Measurements from ENCODE around the gene ROBO1. TPM values are rescaled to one million over a fixed set of nuclear protein-coding genes. Genes with fewer than 3 reads are reported as not detected.
A peak's percentile ranks its signal among the peaks of the same experiment; 100 is the strongest.

ROBO1 gene
- total RNA-seq, 1 donor from 2014 or later = 71.7 TPM

DNA sequence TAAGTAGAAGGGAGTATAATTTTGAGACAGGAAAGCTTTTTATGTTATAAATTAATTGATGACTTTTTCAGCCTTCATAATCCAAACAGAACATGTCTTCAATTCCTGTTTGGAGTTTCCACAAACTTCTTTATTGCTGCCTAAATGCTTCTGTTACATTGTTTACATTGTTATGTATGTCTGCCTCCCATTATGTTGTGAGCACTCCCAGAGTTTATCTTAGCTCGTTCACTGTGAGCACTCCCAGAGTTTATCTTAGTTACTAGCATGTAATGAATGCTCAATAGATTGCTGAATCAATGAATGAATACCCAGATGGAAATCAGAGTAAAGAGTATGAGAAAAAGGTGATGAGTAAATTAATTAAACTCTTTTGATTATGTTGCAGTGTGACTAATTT lies 1178.0 kb downstream of the ROBO1 start:
- FAIRE-seq = no peak
- H3K27me3 Mint-ChIP-seq (ENCODE audit: low read depth, unreplicated experiment) = no peaks in the 10 kb centered on the region

DNA sequence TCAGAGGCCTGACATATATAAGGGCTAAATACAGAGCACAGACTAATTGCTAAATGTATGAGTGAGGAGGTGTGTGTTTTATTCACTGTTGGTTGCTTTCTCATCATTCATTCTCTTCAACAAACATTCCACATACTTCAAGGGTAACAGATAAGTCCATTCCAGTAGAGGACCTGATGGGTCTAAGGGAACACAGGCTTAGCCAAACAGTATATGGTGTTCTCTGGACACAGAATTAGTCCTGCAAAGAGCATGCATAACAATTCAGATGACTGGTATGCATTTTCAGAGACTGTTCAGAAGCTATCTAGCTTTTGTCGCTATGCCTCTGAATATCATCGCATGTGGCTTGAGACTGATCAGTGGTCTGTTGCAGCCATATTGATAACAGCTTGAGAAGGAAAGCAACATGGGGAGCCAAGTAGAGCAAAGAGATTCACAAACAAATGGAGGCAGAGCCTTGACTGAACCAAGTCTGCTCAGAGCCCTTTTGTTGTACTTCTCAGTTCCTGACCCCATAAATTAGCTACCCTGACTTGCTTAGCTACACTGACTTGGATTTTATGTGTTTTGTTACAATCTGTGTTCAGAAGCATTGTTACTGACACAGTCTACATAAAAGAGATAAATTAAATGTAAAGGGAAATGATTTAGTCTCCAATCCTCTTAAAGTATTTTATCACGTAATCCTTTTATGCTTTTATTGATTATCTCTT lies 1178.7 kb downstream of the ROBO1 start:
- DNase-seq (ENCODE audit: low read depth) = no peak
- Mint-ChIP-seq H3K27ac (ENCODE audit: unreplicated experiment) (no peak overlapping the region), H3K9me3 (ENCODE audit: unreplicated experiment) (peaks cover 1% of the 10 kb centered on the region), H3K4me1 (ENCODE audit: low read depth, unreplicated experiment) (no peaks in the 10 kb centered on the region), H3K36me3 (ENCODE audit: low read depth, unreplicated experiment) (no peaks in the 10 kb centered on the region), H3K4me3 (ENCODE audit: unreplicated experiment) (no peak overlapping the region), H3K27me3 (ENCODE audit: low read depth, unreplicated experiment) (no peaks in the 10 kb centered on the region)
- no peak overlapping the region for H3K27ac ChIP-seq (ENCODE audit: low read depth, low read length)
- no peak overlapping the region for H3K9ac ChIP-seq (ENCODE audit: low read length)
- H3K36me3 ChIP-seq (ENCODE audit: insufficient read depth, low read length) = no peaks in the 10 kb centered on the region
- H3K4me1 ChIP-seq (ENCODE audit: insufficient read depth, low read length) = no peaks in the 10 kb centered on the region
- FAIRE-seq = no peak
- TF ChIP-seq, protein P1, sequence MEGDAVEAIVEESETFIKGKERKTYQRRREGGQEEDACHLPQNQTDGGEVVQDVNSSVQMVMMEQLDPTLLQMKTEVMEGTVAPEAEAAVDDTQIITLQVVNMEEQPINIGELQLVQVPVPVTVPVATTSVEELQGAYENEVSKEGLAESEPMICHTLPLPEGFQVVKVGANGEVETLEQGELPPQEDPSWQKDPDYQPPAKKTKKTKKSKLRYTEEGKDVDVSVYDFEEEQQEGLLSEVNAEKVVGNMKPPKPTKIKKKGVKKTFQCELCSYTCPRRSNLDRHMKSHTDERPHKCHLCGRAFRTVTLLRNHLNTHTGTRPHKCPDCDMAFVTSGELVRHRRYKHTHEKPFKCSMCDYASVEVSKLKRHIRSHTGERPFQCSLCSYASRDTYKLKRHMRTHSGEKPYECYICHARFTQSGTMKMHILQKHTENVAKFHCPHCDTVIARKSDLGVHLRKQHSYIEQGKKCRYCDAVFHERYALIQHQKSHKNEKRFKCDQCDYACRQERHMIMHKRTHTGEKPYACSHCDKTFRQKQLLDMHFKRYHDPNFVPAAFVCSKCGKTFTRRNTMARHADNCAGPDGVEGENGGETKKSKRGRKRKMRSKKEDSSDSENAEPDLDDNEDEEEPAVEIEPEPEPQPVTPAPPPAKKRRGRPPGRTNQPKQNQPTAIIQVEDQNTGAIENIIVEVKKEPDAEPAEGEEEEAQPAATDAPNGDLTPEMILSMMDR (IDR thresholded peaks at IDR 0.05; ENCODE audit: insufficient read depth, low read depth, low read length) = no peak
- no peak for TF ChIP-seq EZH2 (IDR thresholded peaks at IDR 0.05; ENCODE audit: insufficient read depth, low read length)
- H3K4me2 ChIP-seq (ENCODE audit: low read length) = no peak overlapping the region
- H3K79me2 ChIP-seq (ENCODE audit: insufficient read depth, low read length) = no peaks in the 10 kb centered on the region
- no peaks in the 10 kb centered on the region for H4K20me1 ChIP-seq (ENCODE audit: insufficient read depth, low read length)
- no peak overlapping the region for H3K4me3 ChIP-seq (ENCODE audit: insufficient read depth, low read depth, low read length)
- no peaks in the 10 kb centered on the region for H3K27me3 ChIP-seq (ENCODE audit: insufficient read depth, low read length)
- no peaks in the 10 kb centered on the region for H3K9me3 ChIP-seq (ENCODE audit: insufficient read depth, low read depth, low read length)
- no peak overlapping the region for H2AFZ ChIP-seq (ENCODE audit: low read depth, low read length)

More for the DNA sequence above, 1178.0 kb downstream of the ROBO1 start:
- no peaks in the 10 kb centered on the region for H3K4me1 Mint-ChIP-seq (ENCODE audit: low read depth, unreplicated experiment)
- no peak overlapping the region for H3K4me3 Mint-ChIP-seq (ENCODE audit: unreplicated experiment)
- no peak overlapping the region for H3K27ac Mint-ChIP-seq (ENCODE audit: unreplicated experiment)
- no peaks in the 10 kb centered on the region for H3K36me3 ChIP-seq (ENCODE audit: insufficient read depth, low read length)
- no peak overlapping the region for H2AFZ ChIP-seq (ENCODE audit: low read depth, low read length)
- no peaks in the 10 kb centered on the region for H3K36me3 Mint-ChIP-seq (ENCODE audit: low read depth, unreplicated experiment)
- no peak overlapping the region for H3K9ac ChIP-seq (ENCODE audit: low read length)
- H3K27ac ChIP-seq (ENCODE audit: low read depth, low read length) = no peak overlapping the region
- H3K4me3 ChIP-seq (ENCODE audit: insufficient read depth, low read depth, low read length) = no peak overlapping the region
- no peaks in the 10 kb centered on the region for H3K9me3 ChIP-seq (ENCODE audit: insufficient read depth, low read depth, low read length)
- no peaks in the 10 kb centered on the region for H4K20me1 ChIP-seq (ENCODE audit: insufficient read depth, low read length)
- no peaks in the 10 kb centered on the region for H3K4me1 ChIP-seq (ENCODE audit: insufficient read depth, low read length)
- no peak overlapping the region for H3K4me2 ChIP-seq (ENCODE audit: low read length)
- peaks cover 1% of the 10 kb centered on the region for H3K9me3 Mint-ChIP-seq (ENCODE audit: unreplicated experiment)
- no peaks in the 10 kb centered on the region for H3K27me3 ChIP-seq (ENCODE audit: insufficient read depth, low read length)
- TF ChIP-seq EZH2 (IDR thresholded peaks at IDR 0.05; ENCODE audit: insufficient read depth, low read length) = no peak
- TF ChIP-seq, protein P1 (IDR thresholded peaks at IDR 0.05; ENCODE audit: insufficient read depth, low read depth, low read length) = no peak
- no peaks in the 10 kb centered on the region for H3K79me2 ChIP-seq (ENCODE audit: insufficient read depth, low read length)
- DNase-seq (ENCODE audit: low read depth) = no peak

DNA sequence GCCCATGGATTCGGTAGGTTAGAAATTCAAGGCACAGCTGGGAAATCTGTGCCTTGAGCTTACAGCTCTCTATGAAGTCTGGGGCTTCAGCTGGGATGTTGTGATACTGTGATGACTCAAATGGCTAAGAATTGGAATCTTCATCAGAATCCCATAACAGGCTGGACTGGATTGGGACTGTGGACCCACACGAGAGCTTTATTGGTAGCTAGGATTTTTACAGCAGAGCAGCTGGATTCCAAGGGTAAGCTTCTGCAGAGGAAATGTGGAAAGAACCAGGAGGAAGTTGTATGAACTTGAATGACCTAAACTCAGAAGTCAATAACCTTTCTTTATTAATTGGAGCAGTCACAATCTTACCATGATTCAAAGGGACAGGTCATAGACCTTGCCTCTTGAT lies 1187.1 kb downstream of the ROBO1 start:
- TF ChIP-seq, protein P1 (IDR thresholded peaks at IDR 0.05; ENCODE audit: insufficient read depth, low read depth, low read length) = no peak
- no peak for TF ChIP-seq EZH2 (IDR thresholded peaks at IDR 0.05; ENCODE audit: insufficient read depth, low read length)
- DNase-seq (ENCODE audit: low read depth) (peak; percentile 4), FAIRE-seq (no peak)
- Histone ChIP-seq H3K27ac (ENCODE audit: low read depth, low read length) (no peak overlapping the region), H3K36me3 (ENCODE audit: insufficient read depth, low read length) (no peaks in the 10 kb centered on the region), H3K79me2 (ENCODE audit: insufficient read depth, low read length) (no peaks in the 10 kb centered on the region), H2AFZ (ENCODE audit: low read depth, low read length) (no peak overlapping the region), H3K4me2 (ENCODE audit: low read length) (no peak overlapping the region), H3K27me3 (ENCODE audit: insufficient read depth, low read length) (peaks cover 3% of the 10 kb centered on the region), H3K4me1 (ENCODE audit: insufficient read depth, low read length) (no peaks in the 10 kb centered on the region), H4K20me1 (ENCODE audit: insufficient read depth, low read length) (no peaks in the 10 kb centered on the region), H3K9ac (ENCODE audit: low read length) (no peak overlapping the region), H3K4me3 (ENCODE audit: insufficient read depth, low read depth, low read length) (no peak overlapping the region), H3K9me3 (ENCODE audit: insufficient read depth, low read depth, low read length) (no peaks in the 10 kb centered on the region)
- Mint-ChIP-seq H3K27me3 (ENCODE audit: low read depth, unreplicated experiment) (no peaks in the 10 kb centered on the region), H3K36me3 (ENCODE audit: low read depth, unreplicated experiment) (no peaks in the 10 kb centered on the region), H3K4me3 (ENCODE audit: unreplicated experiment) (no peak overlapping the region), H3K4me1 (ENCODE audit: low read depth, unreplicated experiment) (peaks cover 8% of the 10 kb centered on the region), H3K9me3 (ENCODE audit: unreplicated experiment) (peaks cover 1% of the 10 kb centered on the region), H3K27ac (ENCODE audit: unreplicated experiment) (peak overlapping the region; percentile 17)
